GM18870 (cell line): ENCODE data around the gene UGT2B28.
"Not testable (repeated sequence)": the region's sequence is repeated elsewhere in the genome, so short reads cannot be mapped to it uniquely, and the experiment has no call there.

ENCODE experiments used
- ATAC-seq: cut with Tn5 transposase; IDR thresholded peaks from one replicate; pipeline ENCODE4 v1.9.1; 2021; ENCODE audit warnings: moderate library complexity; ENCODE audit not compliant: unreplicated experiment

UGT2B28 gene

GRCh38 chr4:69280081-69280480 lies at the start of gene UGT2B28:
TSS of gene UGT2B28 (plus strand) at chr4:69280475. CDS start at chr4:69280501, 26 bp downstream.
- not testable (repeated sequence) for ATAC-seq

GRCh38 chr4:69239092-69239491 lies 41.2 kb upstream of the UGT2B28 start:
- ATAC-seq: no peak

- no peak for ATAC-seq
Observed at GRCh38 chr4:69239557-69240168, 40.6 kb upstream of the UGT2B28 start.

- not testable (repeated sequence) for ATAC-seq
Observed at GRCh38 chr4:69240787-69241186, 39.5 kb upstream of the UGT2B28 start.

GRCh38 chr4:69241746-69242145 lies 38.5 kb upstream of the UGT2B28 start:
- not testable (repeated sequence) for ATAC-seq

GRCh38 chr4:69242562-69243240 lies 37.6 kb upstream of the UGT2B28 start:
- ATAC-seq: not testable (repeated sequence)

- not testable (repeated sequence) for ATAC-seq
Observed at GRCh38 chr4:69250884-69251283, 29.4 kb upstream of the UGT2B28 start.

GRCh38 chr4:69253147-69253772 lies 27.0 kb upstream of the UGT2B28 start:
- ATAC-seq: not testable (repeated sequence)

GRCh38 chr4:69268612-69269011 lies 11.7 kb upstream of the UGT2B28 start:
- not testable (repeated sequence) for ATAC-seq

- ATAC-seq: not testable (repeated sequence)
Observed at GRCh38 chr4:69296356-69296755, 16.1 kb downstream of the UGT2B28 start.

GRCh38 chr4:69308426-69309033 lies 28.3 kb downstream of the UGT2B28 start:
- ATAC-seq: not testable (repeated sequence)

GRCh38 chr4:69309549-69310076 lies 29.3 kb downstream of the UGT2B28 start:
- ATAC-seq: not testable (repeated sequence)

GRCh38 chr4:69310262-69310661 lies 30.0 kb downstream of the UGT2B28 start:
- ATAC-seq: not testable (repeated sequence)

GRCh38 chr4:69317669-69318298 lies 37.5 kb downstream of the UGT2B28 start:
- ATAC-seq: peak; percentile 80

GRCh38 chr4:69321153-69321729 lies 41.0 kb downstream of the UGT2B28 start:
- ATAC-seq: no peak

GRCh38 chr4:69322055-69322454 lies 41.8 kb downstream of the UGT2B28 start:
- no peak for ATAC-seq

- no peak for ATAC-seq
Observed at GRCh38 chr4:69323284-69323683, 43.0 kb downstream of the UGT2B28 start.

- ATAC-seq: no peak
Observed at GRCh38 chr4:69330345-69331047, 50.2 kb downstream of the UGT2B28 start.

- not testable (repeated sequence) for ATAC-seq
Observed at GRCh38 chr4:69331304-69331703, 51.0 kb downstream of the UGT2B28 start.

GRCh38 chr4:69335485-69335884 lies 55.2 kb downstream of the UGT2B28 start:
- ATAC-seq: not testable (repeated sequence)
